K562 (cell line): Measurements from ENCODE around the gene GNPTAB. TPM values are rescaled to one million over a fixed set of nuclear protein-coding genes. Genes with fewer than 3 reads are reported as not detected.

Source experiments
- CXXC5 ChIP-seq: fragments of 250-450 bp; sonication (Bioruptor Pico); IDR thresholded peaks from 2 replicates; pipeline ENCODE4 v1.8.0; 2022; ENCODE audit warnings: inconsistent platforms, mild to moderate bottlenecking, moderate library complexity
- KDM4B ChIP-seq, 2 experiments: fragments of 450-650 bp in 1 of 2; sonication (generic) in 1 of 2; IDR thresholded peaks; 2 replicates each; pipeline ENCODE4 v1.6.1; 2016 to 2017; ENCODE audit warnings: borderline replicate concordance in 2 of 2, antibody characterized with exemption in 1 of 2, low read depth in 1 of 2, mild to moderate bottlenecking in 1 of 2
- KLF6 ChIP-seq: fragments of 250-450 bp; sonication (Bioruptor Pico); IDR thresholded peaks from 2 replicates; pipeline ENCODE4 v1.4.0; 2020; ENCODE audit warnings: mild to moderate bottlenecking, moderate library complexity, borderline replicate concordance
- NUFIP1 ChIP-seq: fragments of 450-650 bp; IDR thresholded peaks from 2 replicates; pipeline ENCODE4 v1.6.1; 2018; ENCODE audit not compliant: partially characterized antibody
- PPARD ChIP-seq: fragments of 250-450 bp; sonication (Bioruptor Pico); IDR thresholded peaks from 2 replicates; pipeline ENCODE4 v1.8.0; 2022; ENCODE audit warnings: inconsistent platforms, mild to moderate bottlenecking, moderate library complexity
- RHOXF2B ChIP-seq: fragments of 250-450 bp; sonication (Bioruptor Pico); conservative IDR thresholded peaks from 2 replicates; pipeline ENCODE4 v1.5.1; 2021
- SAP30 ChIP-seq: fragments of 200-600 bp; sonication (generic); IDR thresholded peaks from 2 replicates; pipeline ENCODE4 v1.6.1; 2012; ENCODE audit warnings: borderline replicate concordance, low read depth, mild to moderate bottlenecking, moderate library complexity, low read length, control low read depth, inconsistent platforms; ENCODE audit not compliant: insufficient read depth, poor library complexity, severe bottlenecking
- STAG1 ChIP-seq: sonication (generic); formaldehyde crosslinking; IDR thresholded peaks from 2 replicates; pipeline ENCODE4 v1.5.0; 2020; ENCODE audit warnings: missing genetic modification reagents, borderline replicate concordance
- U2AF2 ChIP-seq: fragments of 200-400 bp; formaldehyde crosslinking; optimal IDR thresholded peaks from 2 replicates; pipeline ENCODE3; 2017; ENCODE audit warnings: low read depth, mild to moderate bottlenecking, low read length
- ZNF224 ChIP-seq: sonication (generic); formaldehyde crosslinking; IDR thresholded peaks from 2 replicates; pipeline ENCODE4 v1.8.0; 2022; ENCODE audit warnings: mild to moderate bottlenecking, missing genetic modification reagents
- ZNF561 ChIP-seq: fragments of 450-650 bp; formaldehyde crosslinking; conservative IDR thresholded peaks from 2 replicates; pipeline ENCODE4 v1.4.0; 2020; ENCODE audit warnings: mild to moderate bottlenecking, moderate library complexity
- polyA plus RNA-seq, 8 experiments: library from polyadenylated mRNA; depleted of rRNA in 4 of 8; stranded (reverse) in 5 of 8; unstranded in 3 of 8; fragments of >200 nt; fragmentation: Nextera tagmentation in 2 of 8; fragmentation: Illumina TruSeq in 1 of 8; extraction: Ambion mirVana in 2 of 8; extraction: Trizol in 1 of 8; gene quantifications; 2 replicates each; pipeline versions ENCODE4 v1.2.1 to v1.2.3, GENCODE V29; 2011 to 2014; ENCODE audit warnings: inconsistent platforms in 1 of 8, missing spikeins in 1 of 8
- total RNA-seq, 7 experiments: library from RNA; depleted of rRNA in 6 of 7; stranded (reverse); fragments of >200 nt in 6 of 7; fragmentation: Illumina TruSeq in 2 of 7; extraction: Trizol in 2 of 7; gene quantifications; 2 replicates each; pipeline versions ENCODE4 v1.2.1 to v1.2.3, GENCODE V29; 2011 to 2021; ENCODE audit warnings: low replicate concordance in 1 of 7
- TF ChIP-seq, protein P1 (sequence below): fragments of 450-650 bp; IDR thresholded peaks from 2 replicates; pipeline ENCODE4 v1.6.1; 2017; ENCODE audit warnings: antibody characterized with exemption, mild to moderate bottlenecking
- TF ChIP-seq, protein P2 (sequence below): fragments of 250-450 bp; sonication (Bioruptor Pico); IDR thresholded peaks from 2 replicates; pipeline ENCODE4 v1.4.0; 2020; ENCODE audit warnings: mild to moderate bottlenecking, moderate library complexity
- TF ChIP-seq, protein P3 (sequence below): fragments of 450-650 bp; IDR thresholded peaks from 2 replicates; pipeline ENCODE4 v1.7.0; 2016; ENCODE audit warnings: borderline replicate concordance
- TF ChIP-seq, protein P4 (sequence below): fragments of 450-650 bp; IDR thresholded peaks from 2 replicates; pipeline ENCODE4 v1.6.1; 2016; ENCODE audit warnings: low read depth, mild to moderate bottlenecking, moderate library complexity

GNPTAB gene
- total and polyA plus RNA-seq, 9 of the 15 experiments (the other 6 are each of a cell fraction or from before 2014, with no cell fraction given): 5.9 to 23.2 (median 19.3) TPM

DNA sequence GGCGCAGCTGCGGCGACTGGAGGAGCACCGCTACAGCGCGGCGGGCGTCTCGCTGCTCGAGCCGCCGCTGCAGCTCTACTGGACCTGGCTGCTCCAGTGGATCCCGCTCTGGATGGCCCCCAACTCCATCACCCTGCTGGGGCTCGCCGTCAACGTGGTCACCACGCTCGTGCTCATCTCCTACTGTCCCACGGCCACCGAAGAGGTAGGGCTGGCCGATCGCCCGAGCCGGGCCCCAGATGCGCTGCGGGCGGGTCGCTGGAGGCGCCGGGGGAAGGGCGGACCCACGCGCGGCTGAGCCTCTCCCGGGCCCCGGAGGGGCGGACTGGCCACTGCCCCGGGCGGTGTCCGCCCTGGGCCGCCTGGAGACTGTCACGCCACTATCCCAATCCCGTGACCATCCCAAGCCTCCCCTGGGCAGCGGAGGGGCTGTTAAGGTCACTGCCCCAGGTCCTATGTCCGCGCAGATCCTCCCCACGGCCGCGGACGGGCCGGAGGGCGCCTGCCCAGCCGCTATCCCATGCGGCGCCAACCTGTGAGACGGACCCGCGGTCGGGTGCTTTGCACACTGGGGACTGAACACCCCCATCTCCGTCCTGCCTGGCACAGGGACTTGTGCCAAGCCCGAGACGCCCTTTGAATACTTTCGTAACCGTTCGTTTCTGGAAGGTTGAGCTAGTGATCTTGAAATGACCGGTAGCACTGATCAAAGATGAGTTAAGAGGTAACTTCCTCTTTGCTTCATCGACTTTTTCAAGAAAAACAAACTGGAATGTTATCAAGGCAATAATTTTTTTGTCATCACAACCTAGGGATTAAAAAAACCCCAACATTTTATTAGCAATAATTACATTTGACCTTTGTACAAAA is 132.6 kb downstream of the GNPTAB start (continued):
- TF ChIP-seq, protein P1, sequence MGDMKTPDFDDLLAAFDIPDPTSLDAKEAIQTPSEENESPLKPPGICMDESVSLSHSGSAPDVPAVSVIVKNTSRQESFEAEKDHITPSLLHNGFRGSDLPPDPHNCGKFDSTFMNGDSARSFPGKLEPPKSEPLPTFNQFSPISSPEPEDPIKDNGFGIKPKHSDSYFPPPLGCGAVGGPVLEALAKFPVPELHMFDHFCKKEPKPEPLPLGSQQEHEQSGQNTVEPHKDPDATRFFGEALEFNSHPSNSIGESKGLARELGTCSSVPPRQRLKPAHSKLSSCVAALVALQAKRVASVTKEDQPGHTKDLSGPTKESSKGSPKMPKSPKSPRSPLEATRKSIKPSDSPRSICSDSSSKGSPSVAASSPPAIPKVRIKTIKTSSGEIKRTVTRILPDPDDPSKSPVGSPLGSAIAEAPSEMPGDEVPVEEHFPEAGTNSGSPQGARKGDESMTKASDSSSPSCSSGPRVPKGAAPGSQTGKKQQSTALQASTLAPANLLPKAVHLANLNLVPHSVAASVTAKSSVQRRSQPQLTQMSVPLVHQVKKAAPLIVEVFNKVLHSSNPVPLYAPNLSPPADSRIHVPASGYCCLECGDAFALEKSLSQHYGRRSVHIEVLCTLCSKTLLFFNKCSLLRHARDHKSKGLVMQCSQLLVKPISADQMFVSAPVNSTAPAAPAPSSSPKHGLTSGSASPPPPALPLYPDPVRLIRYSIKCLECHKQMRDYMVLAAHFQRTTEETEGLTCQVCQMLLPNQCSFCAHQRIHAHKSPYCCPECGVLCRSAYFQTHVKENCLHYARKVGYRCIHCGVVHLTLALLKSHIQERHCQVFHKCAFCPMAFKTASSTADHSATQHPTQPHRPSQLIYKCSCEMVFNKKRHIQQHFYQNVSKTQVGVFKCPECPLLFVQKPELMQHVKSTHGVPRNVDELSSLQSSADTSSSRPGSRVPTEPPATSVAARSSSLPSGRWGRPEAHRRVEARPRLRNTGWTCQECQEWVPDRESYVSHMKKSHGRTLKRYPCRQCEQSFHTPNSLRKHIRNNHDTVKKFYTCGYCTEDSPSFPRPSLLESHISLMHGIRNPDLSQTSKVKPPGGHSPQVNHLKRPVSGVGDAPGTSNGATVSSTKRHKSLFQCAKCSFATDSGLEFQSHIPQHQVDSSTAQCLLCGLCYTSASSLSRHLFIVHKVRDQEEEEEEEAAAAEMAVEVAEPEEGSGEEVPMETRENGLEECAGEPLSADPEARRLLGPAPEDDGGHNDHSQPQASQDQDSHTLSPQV: no peak; the same call in 1 of the 2 replicates
- TF ChIP-seq, protein P2, sequence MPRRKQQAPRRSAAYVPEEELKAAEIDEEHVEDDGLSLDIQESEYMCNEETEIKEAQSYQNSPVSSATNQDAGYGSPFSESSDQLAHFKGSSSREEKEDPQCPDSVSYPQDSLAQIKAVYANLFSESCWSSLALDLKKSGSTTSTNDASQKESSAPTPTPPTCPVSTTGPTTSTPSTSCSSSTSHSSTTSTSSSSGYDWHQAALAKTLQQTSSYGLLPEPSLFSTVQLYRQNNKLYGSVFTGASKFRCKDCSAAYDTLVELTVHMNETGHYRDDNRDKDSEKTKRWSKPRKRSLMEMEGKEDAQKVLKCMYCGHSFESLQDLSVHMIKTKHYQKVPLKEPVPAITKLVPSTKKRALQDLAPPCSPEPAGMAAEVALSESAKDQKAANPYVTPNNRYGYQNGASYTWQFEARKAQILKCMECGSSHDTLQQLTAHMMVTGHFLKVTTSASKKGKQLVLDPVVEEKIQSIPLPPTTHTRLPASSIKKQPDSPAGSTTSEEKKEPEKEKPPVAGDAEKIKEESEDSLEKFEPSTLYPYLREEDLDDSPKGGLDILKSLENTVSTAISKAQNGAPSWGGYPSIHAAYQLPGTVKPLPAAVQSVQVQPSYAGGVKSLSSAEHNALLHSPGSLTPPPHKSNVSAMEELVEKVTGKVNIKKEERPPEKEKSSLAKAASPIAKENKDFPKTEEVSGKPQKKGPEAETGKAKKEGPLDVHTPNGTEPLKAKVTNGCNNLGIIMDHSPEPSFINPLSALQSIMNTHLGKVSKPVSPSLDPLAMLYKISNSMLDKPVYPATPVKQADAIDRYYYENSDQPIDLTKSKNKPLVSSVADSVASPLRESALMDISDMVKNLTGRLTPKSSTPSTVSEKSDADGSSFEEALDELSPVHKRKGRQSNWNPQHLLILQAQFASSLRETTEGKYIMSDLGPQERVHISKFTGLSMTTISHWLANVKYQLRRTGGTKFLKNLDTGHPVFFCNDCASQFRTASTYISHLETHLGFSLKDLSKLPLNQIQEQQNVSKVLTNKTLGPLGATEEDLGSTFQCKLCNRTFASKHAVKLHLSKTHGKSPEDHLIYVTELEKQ (CRISPR knock-in tag): no peak
- TF ChIP-seq CXXC5 (peak; percentile 52; the same call in 1 of the 2 replicates), RHOXF2B (CRISPR knock-in tag) (no peak), U2AF2 (no peak), STAG1 (CRISPR knock-in tag) (no peak), NUFIP1 (no peak), PPARD (CRISPR knock-in tag) (no peak), KLF6 (no peak), ZNF224 (CRISPR knock-in tag) (no peak), ZNF561 (no peak), KDM4B (IDR thresholded peaks at IDR 0.05; ENCODE audit: borderline replicate concordance in 2 of 2, low read depth in 1 of 2) (no peak), SAP30 (peak; percentile 69)
- TF ChIP-seq, protein P3, sequence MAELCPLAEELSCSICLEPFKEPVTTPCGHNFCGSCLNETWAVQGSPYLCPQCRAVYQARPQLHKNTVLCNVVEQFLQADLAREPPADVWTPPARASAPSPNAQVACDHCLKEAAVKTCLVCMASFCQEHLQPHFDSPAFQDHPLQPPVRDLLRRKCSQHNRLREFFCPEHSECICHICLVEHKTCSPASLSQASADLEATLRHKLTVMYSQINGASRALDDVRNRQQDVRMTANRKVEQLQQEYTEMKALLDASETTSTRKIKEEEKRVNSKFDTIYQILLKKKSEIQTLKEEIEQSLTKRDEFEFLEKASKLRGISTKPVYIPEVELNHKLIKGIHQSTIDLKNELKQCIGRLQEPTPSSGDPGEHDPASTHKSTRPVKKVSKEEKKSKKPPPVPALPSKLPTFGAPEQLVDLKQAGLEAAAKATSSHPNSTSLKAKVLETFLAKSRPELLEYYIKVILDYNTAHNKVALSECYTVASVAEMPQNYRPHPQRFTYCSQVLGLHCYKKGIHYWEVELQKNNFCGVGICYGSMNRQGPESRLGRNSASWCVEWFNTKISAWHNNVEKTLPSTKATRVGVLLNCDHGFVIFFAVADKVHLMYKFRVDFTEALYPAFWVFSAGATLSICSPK: no peak
- TF ChIP-seq, protein P4, sequence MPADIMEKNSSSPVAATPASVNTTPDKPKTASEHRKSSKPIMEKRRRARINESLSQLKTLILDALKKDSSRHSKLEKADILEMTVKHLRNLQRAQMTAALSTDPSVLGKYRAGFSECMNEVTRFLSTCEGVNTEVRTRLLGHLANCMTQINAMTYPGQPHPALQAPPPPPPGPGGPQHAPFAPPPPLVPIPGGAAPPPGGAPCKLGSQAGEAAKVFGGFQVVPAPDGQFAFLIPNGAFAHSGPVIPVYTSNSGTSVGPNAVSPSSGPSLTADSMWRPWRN: no peak
